Activated CD4-positive, CD25-positive, alpha-beta regulatory T cell treated with anti-CD3 and anti-CD28 coated beads, Interleukin-2, amount 50 U/mL, for 16 hours (primary cell): ENCODE results near the gene SYT2.
"Not testable (repeated sequence)": the region's sequence is repeated elsewhere in the genome, so short reads cannot be mapped to it uniquely, and the experiment has no call there.

Experiments used
- DNase-seq: peaks from one replicate; pipeline ENCODE4 v3.0.0-alpha.2; 2020; ENCODE audit warnings: low read depth, low spot score

SYT2 gene

GRCh38 chr1:202624088-202624780 is 86.0 kb downstream of the SYT2 start:
- DNase-seq = no peak

GRCh38 chr1:202623476-202623875 is 86.8 kb downstream of the SYT2 start:
- not testable (repeated sequence) for DNase-seq

GRCh38 chr1:202623075-202623474 is 87.2 kb downstream of the SYT2 start:
- DNase-seq = no peak

GRCh38 chr1:202622388-202622787 is 87.9 kb downstream of the SYT2 start:
- DNase-seq = no peak

- DNase-seq = no peak
Observed at GRCh38 chr1:202621446-202621845, 88.8 kb downstream of the SYT2 start.

GRCh38 chr1:202620036-202620435 is 90.2 kb downstream of the SYT2 start:
- DNase-seq = not testable (repeated sequence)

- DNase-seq = no peak
Observed at GRCh38 chr1:202619505-202619904, 90.7 kb downstream of the SYT2 start.

GRCh38 chr1:202619012-202619411 is 91.2 kb downstream of the SYT2 start:
- not testable (repeated sequence) for DNase-seq

- no peak for DNase-seq
Observed at GRCh38 chr1:202616355-202616915, 93.8 kb downstream of the SYT2 start.

GRCh38 chr1:202615501-202616354 is 94.5 kb downstream of the SYT2 start:
- no peak for DNase-seq

GRCh38 chr1:202615208-202615500 is 95.1 kb downstream of the SYT2 start:
- DNase-seq = not testable (repeated sequence)

- DNase-seq = not testable (repeated sequence)
Observed at GRCh38 chr1:202614363-202615207, 95.7 kb downstream of the SYT2 start.

- no peak for DNase-seq
Observed at GRCh38 chr1:202613571-202613970, 96.7 kb downstream of the SYT2 start.

- not testable (repeated sequence) for DNase-seq
Observed at GRCh38 chr1:202612036-202612435, 98.2 kb downstream of the SYT2 start.

GRCh38 chr1:202605515-202605914 is 104.7 kb downstream of the SYT2 start:
- DNase-seq = no peak

GRCh38 chr1:202603435-202603834 is 106.8 kb downstream of the SYT2 start:
- DNase-seq = no peak

GRCh38 chr1:202600432-202601041 is 109.7 kb downstream of the SYT2 start:
- no peak for DNase-seq

- DNase-seq = no peak
Observed at GRCh38 chr1:202599669-202600431, 110.4 kb downstream of the SYT2 start.

- no peak for DNase-seq
Observed at GRCh38 chr1:202597090-202597761, 113.0 kb downstream of the SYT2 start.

GRCh38 chr1:202596638-202597037 is 113.6 kb downstream of the SYT2 start:
- no peak for DNase-seq
